HEK293T (cell line): ENCODE measurements around the gene XIAP.

Experiments used
- ARNT ChIP-seq: fragments of 450-650 bp; IDR thresholded peaks from 2 replicates; pipeline ENCODE4 v1.6.1; 2017; ENCODE audit warnings: mild to moderate bottlenecking
- CTBP1 ChIP-seq: fragments of 450-650 bp; IDR thresholded peaks from 2 replicates; pipeline ENCODE4 v1.6.1; 2016; ENCODE audit warnings: borderline replicate concordance
- FOXK2 ChIP-seq: fragments of 450-650 bp; IDR thresholded peaks from 2 replicates; pipeline ENCODE4 v1.6.1; 2016; ENCODE audit warnings: mild to moderate bottlenecking
- FOXM1 ChIP-seq: fragments of 450-650 bp; IDR thresholded peaks from 2 replicates; pipeline ENCODE4 v1.6.1; 2017; ENCODE audit warnings: mild to moderate bottlenecking, borderline replicate concordance
- HDGF ChIP-seq: fragments of 450-650 bp; IDR thresholded peaks from 2 replicates; pipeline ENCODE4 v1.6.1; 2017; ENCODE audit warnings: antibody characterized with exemption, borderline replicate concordance
- L3MBTL2 ChIP-seq: fragments of 450-650 bp; conservative IDR thresholded peaks from 2 replicates; pipeline ENCODE4 v1.6.1; 2016; ENCODE audit warnings: mild to moderate bottlenecking
- LEF1 ChIP-seq: fragments of 450-650 bp; IDR thresholded peaks from 2 replicates; pipeline ENCODE4 v1.6.1; 2017; ENCODE audit warnings: mild to moderate bottlenecking, borderline replicate concordance
- SP1 ChIP-seq: fragments of 450-650 bp; IDR thresholded peaks from 2 replicates; pipeline ENCODE4 v1.6.1; 2017
- SUZ12 ChIP-seq: fragments of 450-650 bp; IDR thresholded peaks from 2 replicates; pipeline ENCODE4 v1.6.1; 2016; ENCODE audit warnings: mild to moderate bottlenecking
- TARDBP ChIP-seq: fragments of 450-650 bp; IDR thresholded peaks from 2 replicates; pipeline ENCODE4 v1.6.1; 2016
- ZNF384 ChIP-seq: fragments of 450-650 bp; IDR thresholded peaks from 2 replicates; pipeline ENCODE4 v1.6.1; 2016

DNA sequence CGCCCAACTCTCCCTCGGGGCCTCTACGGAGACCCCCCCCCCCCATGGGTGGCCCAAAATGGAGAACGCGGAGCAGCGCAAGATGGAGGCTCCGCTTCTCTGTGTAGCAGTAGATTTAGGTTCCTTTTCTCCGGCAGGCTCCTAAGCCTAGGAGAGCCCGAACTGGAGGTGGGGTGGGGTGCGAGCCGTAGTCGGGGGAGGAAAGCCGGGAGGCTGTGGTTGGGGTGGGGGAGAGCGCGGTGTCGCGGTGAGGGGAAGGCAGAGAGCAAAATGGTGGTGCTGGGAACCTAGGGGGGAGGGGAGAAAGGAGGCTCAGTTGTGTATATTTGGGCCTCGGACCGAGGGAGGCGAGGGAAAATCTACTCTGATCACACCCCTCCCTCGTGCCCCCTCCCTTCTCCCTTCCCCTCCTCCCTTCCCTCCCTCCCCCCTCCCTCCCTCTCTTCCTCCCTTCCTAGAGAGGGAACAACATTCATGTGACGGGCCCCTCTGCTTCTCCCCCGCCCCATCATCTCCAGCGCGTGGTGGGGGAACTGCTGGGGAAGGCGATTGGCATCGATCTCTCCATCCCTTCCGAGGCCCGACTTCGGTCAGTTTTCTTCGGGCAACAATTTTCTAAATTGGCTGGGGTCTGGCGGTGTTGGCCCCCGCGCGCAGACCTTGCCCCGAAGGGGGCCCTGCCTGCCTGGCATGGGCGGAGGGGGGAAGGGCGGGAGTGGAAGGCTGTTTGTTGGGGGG, 101.6 kb downstream of the XIAP start, which contains the start of gene STAG2:
- TF ChIP-seq SUZ12 (no peak), TARDBP (no peak), CTBP1 (no peak), FOXM1 (peak; percentile 49; the same call in 1 of the 2 replicates), ZNF384 (no peak), HDGF (no peak), LEF1 (no peak), ARNT (no peak), FOXK2 (no peak), L3MBTL2 (peak; percentile 89), SP1 (no peak)
